OCI-LY3 (cell line): ENCODE results near the gene TCF23.

Experiments used
- H2AFZ ChIP-seq: fragments of 200-600, 300-600 bp; shearing (Covaris generic); 2 replicates; pipeline ENCODE4 v1.6.0; 2014; ENCODE audit warnings: antibody characterized with exemption, low read depth, low read length
- H3K27ac ChIP-seq: fragments of 200-600, 300-600 bp; sonication (generic); 2 replicates; pipeline ENCODE4 v1.5.1; 2014; ENCODE audit warnings: mild to moderate bottlenecking, low read length, moderate library complexity, mixed read lengths
- H3K27me3 ChIP-seq: fragments of 200-600, 300-600 bp; sonication (generic); 2 replicates; pipeline ENCODE4 v1.6.1; 2014; ENCODE audit warnings: low read depth, low read length, mixed read lengths
- H3K36me3 ChIP-seq: fragments of 200-600, 300-600 bp; sonication (generic); replicated peaks from 2 replicates; pipeline ENCODE3; 2014; ENCODE audit warnings: low read depth, low read length, mixed read lengths
- H3K4me1 ChIP-seq: fragments of 300-600, 200-600 bp; sonication (generic); 2 replicates; pipeline ENCODE4 v1.6.1; 2014; ENCODE audit warnings: low read length, mixed read lengths
- H3K4me2 ChIP-seq: fragments of 200-600, 300-600 bp; sonication (generic); 2 replicates; pipeline ENCODE4 v1.6.1; 2014; ENCODE audit warnings: low read length, mixed read lengths
- H3K4me3 ChIP-seq: fragments of 300-600, 200-600 bp; sonication (generic); 2 replicates; pipeline ENCODE4 v1.5.1; 2014; ENCODE audit warnings: antibody characterized with exemption, mild to moderate bottlenecking, low read length, moderate library complexity
- H3K79me2 ChIP-seq: fragments of 300-600, 200-600 bp; shearing (Covaris generic); 2 replicates; pipeline ENCODE4 v1.6.1; 2014; ENCODE audit warnings: mild to moderate bottlenecking, low read length, mixed read lengths
- H3K9ac ChIP-seq: fragments of 300-600, 200-600 bp; shearing (Covaris generic); 2 replicates; pipeline ENCODE4 v1.6.0; 2014; ENCODE audit warnings: mild to moderate bottlenecking, low read length, moderate library complexity
- H3K9me3 ChIP-seq: fragments of 200-600, 300-600 bp; shearing (Covaris generic); 2 replicates; pipeline ENCODE4 v1.6.1; 2014; ENCODE audit warnings: low read length, mixed read lengths; ENCODE audit not compliant: insufficient read depth
- H4K20me1 ChIP-seq: fragments of 200-600, 300-600 bp; sonication (generic); 2 replicates; pipeline ENCODE4 v1.6.1; 2016; ENCODE audit warnings: low read length, mixed read lengths; ENCODE audit not compliant: insufficient read depth
- EZH2phosphoT487 ChIP-seq: fragments of 200-600 bp; shearing (Covaris generic); IDR thresholded peaks from 2 replicates; pipeline ENCODE4 v1.6.1; 2018; ENCODE audit warnings: antibody characterized with exemption, mixed run types, low read depth
- TF ChIP-seq, protein P1 (sequence below): fragments of 200-600, 300-600 bp; sonication (generic); IDR thresholded peaks from 2 replicates; pipeline ENCODE4 v1.5.1; 2014; ENCODE audit warnings: antibody characterized with exemption, low read length, low read depth

The TCF23 gene

DNA sequence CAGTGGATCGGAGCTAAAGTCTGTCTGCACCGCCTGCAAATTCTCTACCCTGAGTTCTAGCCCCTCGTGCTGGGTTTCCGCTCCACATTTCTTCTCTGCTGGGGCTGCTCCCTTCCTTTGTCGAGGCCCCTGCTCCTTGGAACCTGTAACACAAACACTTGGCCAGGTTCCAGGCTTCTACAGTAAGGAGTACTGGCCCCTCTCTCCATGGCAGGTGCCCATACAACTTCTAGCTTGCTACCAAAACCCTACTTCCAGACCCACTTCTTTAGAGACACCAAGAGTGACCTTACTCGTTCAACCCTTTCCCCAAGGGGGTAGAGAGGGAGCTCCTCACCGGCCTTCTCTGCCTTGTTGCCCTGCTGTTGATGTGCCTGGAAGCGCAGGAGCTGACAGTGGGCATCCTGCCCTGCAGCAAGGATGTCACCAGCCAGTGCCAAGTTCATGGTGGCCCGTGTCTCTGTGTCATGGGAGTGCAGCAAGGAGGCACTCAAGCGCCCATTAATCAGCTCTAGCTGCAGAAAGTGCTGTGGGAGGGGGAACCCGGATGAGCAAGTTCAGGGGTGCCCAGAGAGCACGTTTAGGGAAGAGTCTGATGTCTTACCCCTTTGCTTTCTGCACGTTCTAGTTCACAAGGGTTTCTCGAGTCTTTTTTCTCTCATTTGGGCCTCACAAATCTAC lies 15.5 kb upstream of the TCF23 start:
- Histone ChIP-seq H2AFZ (no peak overlapping the region), H3K36me3 (peaks cover 38% of the 10 kb centered on the region), H3K4me1 (peaks cover 12% of the 10 kb centered on the region), H3K27ac (peak overlapping the region; percentile 48; the same call in 1 of the 2 replicates), H3K4me2 (peak overlapping the region; percentile 86), H3K9ac (peak overlapping the region; percentile 94), H3K4me3 (peak overlapping the region; percentile 83), H3K9me3 (no peaks in the 10 kb centered on the region), H4K20me1 (peaks cover 4% of the 10 kb centered on the region), H3K27me3 (no peaks in the 10 kb centered on the region), H3K79me2 (peaks cover 21% of the 10 kb centered on the region)
- TF ChIP-seq, protein P1, sequence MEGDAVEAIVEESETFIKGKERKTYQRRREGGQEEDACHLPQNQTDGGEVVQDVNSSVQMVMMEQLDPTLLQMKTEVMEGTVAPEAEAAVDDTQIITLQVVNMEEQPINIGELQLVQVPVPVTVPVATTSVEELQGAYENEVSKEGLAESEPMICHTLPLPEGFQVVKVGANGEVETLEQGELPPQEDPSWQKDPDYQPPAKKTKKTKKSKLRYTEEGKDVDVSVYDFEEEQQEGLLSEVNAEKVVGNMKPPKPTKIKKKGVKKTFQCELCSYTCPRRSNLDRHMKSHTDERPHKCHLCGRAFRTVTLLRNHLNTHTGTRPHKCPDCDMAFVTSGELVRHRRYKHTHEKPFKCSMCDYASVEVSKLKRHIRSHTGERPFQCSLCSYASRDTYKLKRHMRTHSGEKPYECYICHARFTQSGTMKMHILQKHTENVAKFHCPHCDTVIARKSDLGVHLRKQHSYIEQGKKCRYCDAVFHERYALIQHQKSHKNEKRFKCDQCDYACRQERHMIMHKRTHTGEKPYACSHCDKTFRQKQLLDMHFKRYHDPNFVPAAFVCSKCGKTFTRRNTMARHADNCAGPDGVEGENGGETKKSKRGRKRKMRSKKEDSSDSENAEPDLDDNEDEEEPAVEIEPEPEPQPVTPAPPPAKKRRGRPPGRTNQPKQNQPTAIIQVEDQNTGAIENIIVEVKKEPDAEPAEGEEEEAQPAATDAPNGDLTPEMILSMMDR = no peak
- no peak for TF ChIP-seq EZH2phosphoT487

DNA sequence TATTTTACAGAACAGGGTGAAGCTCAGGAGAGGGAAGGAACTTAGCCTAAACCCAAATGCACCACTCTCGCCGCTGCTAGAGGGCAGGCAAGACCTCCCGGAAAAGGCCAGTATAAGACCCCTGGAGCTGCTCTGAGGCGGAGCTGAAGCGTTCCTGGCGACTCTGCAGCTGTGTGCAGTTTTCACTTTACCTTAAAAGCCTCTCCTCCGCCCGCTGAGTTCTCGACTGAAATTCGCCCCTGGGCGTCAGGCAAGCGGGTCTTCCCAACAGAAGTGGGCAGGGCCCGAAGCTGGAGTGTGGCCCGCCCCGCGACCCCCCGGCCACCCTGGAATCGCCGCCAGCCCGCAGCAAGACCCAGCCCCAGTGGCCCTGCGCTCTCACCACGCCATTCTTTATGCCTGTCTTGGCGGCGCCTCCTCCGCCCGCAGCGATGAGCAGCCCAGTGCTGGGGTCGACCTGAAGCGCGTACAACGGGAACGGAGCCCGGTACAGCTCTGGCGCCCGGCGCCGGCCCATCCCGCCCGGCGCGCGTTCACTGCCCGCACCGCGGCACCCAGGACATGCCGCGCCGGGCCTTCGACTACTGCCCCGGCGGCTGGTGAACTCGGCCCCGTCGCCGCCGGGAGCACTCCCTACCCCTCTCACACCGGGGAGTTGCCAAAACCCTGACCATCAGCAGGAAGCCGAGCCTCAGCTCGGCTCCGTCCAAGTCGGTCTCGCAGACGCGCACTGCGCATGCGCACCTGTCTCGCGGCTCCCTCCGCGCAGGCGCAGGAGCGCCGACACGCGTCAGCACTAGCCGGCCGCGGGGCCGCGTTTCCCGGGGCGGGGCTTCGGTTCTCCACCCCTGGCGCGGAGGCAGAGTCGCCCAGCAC lies 14.7 kb upstream of the TCF23 start, which contains the start of gene PREB:
TSS of gene PREB (minus strand) at position 732 of the 876 bp plus-strand sequence. CDS start at position 517, 215 bp downstream.
- Histone ChIP-seq H3K36me3 (peaks cover 34% of the 10 kb centered on the region), H3K9ac (peak within 1 kb of the TSS; percentile 94), H3K27ac (peak within 1 kb of the TSS; percentile 48), H3K4me1 (peaks cover 12% of the 10 kb centered on the region), H3K27me3 (no peaks in the 10 kb centered on the region), H3K4me2 (peak within 1 kb of the TSS; percentile 86), H3K4me3 (peak within 1 kb of the TSS; percentile 83), H3K9me3 (no peaks in the 10 kb centered on the region), H2AFZ (peak within 1 kb of the TSS; percentile 71), H3K79me2 (peaks cover 21% of the 10 kb centered on the region), H4K20me1 (peaks cover 4% of the 10 kb centered on the region)
- TF ChIP-seq, protein P1 = peak; percentile 48
- no peak for TF ChIP-seq EZH2phosphoT487

DNA sequence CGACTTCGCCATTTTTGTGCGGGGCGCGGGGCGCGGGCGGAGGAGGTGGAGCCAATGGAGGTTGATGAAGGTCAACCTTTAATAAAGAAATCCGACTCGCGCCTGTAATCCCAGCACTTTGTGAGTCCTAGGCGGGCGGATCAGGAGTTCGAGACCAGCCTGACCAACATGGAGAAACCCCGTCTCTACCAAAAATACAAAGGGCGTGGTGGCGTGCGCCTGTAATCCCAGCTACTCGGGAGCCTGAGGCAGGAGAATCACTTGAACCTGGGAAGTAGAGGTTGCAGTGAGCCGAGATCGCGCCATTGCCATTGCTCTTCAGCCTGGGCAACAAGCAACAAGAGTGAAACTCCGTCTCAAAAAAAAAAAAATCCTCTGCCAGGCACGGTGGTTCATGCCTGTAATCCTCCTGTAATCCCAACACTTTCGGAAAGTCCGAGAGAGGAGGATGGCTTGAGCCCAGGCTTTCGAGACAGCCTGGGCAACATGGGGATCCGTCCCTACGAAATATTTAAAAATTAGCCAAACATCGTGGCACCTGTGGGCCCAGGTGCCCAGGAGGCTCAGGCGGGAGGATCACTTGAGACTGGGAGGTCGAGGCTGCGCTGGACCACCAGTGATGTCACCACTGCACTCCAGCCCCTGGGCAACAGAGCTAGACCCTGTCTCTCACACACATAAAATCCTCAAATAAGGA lies 13.9 kb upstream of the TCF23 start:
- TF ChIP-seq, protein P1 = no peak
- no peak for TF ChIP-seq EZH2phosphoT487
- Histone ChIP-seq H3K9ac (peak overlapping the region; percentile 65), H3K27me3 (no peaks in the 10 kb centered on the region), H3K27ac (no peak overlapping the region), H3K79me2 (peaks cover 21% of the 10 kb centered on the region), H3K9me3 (no peaks in the 10 kb centered on the region), H3K36me3 (peaks cover 29% of the 10 kb centered on the region), H3K4me3 (peak overlapping the region; percentile 83), H3K4me2 (peak overlapping the region; percentile 66), H4K20me1 (peaks cover 4% of the 10 kb centered on the region), H3K4me1 (peaks cover 12% of the 10 kb centered on the region), H2AFZ (peak overlapping the region; percentile 71)
